Omental fat pad (tissue), 4 donors: Measurements from ENCODE around the gene CACNA2D1. TPM values are rescaled to one million over a fixed set of nuclear protein-coding genes. Genes with fewer than 3 reads are reported as not detected.
A peak's percentile ranks its signal among the peaks of the same experiment; 100 is the strongest.

Experiments used
- ATAC-seq: fragments of 150-250 bp; one replicate; pipeline ENCODE4 v1.9.1; 2016; ENCODE audit warnings: mild to moderate bottlenecking, moderate library complexity; ENCODE audit not compliant: low FRiP score
- DNase-seq: peaks from one replicate; pipeline ENCODE4 v3.0.0-alpha.2; 2019; ENCODE audit warnings: low spot score
- total RNA-seq, 4 donors: library from RNA; depleted of rRNA; stranded (reverse); fragments of >200 nt; gene quantifications; one replicate each; pipeline ENCODE4 v1.1.0, GENCODE V29; 2016
- TF ChIP-seq, protein P1 (sequence below), 3 donors: fragments of 450-650 bp; IDR thresholded peaks; one replicate each; pipeline ENCODE4 v1.5.1; 2016 to 2017; ENCODE audit warnings: antibody characterized with exemption in 3 of 3, mild to moderate bottlenecking in 3 of 3, moderate library complexity in 2 of 3

Gene CACNA2D1
- total RNA-seq, 4 donors from 2014 or later, result 20.5 to 39.8 (median 29.3) TPM

- TF ChIP-seq, protein P1, sequence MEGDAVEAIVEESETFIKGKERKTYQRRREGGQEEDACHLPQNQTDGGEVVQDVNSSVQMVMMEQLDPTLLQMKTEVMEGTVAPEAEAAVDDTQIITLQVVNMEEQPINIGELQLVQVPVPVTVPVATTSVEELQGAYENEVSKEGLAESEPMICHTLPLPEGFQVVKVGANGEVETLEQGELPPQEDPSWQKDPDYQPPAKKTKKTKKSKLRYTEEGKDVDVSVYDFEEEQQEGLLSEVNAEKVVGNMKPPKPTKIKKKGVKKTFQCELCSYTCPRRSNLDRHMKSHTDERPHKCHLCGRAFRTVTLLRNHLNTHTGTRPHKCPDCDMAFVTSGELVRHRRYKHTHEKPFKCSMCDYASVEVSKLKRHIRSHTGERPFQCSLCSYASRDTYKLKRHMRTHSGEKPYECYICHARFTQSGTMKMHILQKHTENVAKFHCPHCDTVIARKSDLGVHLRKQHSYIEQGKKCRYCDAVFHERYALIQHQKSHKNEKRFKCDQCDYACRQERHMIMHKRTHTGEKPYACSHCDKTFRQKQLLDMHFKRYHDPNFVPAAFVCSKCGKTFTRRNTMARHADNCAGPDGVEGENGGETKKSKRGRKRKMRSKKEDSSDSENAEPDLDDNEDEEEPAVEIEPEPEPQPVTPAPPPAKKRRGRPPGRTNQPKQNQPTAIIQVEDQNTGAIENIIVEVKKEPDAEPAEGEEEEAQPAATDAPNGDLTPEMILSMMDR (IDR thresholded peaks at IDR 0.05), result no peak
- no peak for DNase-seq
- no peak for ATAC-seq
Observed at GRCh38 chr7:82054544-82054943, 389.0 kb downstream of the CACNA2D1 start.

DNA sequence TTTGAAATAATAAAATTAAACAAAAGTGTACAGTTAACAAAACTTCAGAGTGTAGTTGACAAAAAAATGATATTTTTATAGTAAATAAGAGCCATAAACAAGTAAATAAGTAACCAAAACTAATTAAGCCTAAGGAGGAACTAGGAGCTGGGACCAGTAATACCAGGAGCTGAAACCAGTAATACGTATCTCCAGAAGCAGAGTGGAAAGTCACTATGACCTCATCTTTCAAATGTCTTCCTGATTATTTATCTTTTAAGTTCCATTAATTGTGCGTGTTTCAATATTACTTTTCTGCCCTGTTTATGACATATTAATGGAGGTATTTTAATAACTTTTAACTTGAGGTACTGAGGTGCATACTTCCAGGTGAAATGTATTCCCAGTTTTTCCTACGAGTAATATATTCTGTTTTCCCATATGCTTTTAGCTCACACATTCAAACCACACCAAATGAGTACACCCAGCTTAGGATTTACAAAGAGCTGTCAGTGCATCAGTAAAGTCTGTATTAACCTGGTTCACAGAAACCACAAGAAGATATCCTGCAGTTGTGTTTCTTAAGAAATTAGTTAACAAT is 390.0 kb downstream of the CACNA2D1 start:
- no peak for ATAC-seq
- no peak for DNase-seq
- TF ChIP-seq, protein P1 (IDR thresholded peaks at IDR 0.05), result no peak

- ATAC-seq, result no peak
- DNase-seq, result no peak
- TF ChIP-seq, protein P1 (IDR thresholded peaks at IDR 0.05), result no peak
Observed at GRCh38 chr7:82051601-82052000, 392.0 kb downstream of the CACNA2D1 start.

DNA sequence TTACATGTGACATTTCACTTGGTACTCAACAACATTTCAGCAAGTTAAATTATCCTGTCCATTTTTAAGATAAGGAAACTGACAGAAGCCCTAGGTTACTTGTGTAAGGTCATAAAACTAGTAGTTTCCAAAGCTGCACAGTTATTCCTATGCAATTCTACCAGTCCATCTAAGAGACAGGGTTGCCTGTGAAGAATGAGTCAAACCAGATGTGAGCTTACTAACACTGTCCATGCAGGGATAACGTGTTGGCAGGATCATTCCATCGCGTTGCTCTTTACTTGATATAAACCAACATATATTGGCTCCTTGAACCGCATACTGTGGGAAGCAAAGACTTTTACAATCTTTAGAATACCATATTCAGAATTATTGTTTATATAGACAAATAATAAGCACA is 392.8 kb downstream of the CACNA2D1 start:
- no peak for DNase-seq
- no peak for ATAC-seq
- TF ChIP-seq, protein P1 (IDR thresholded peaks at IDR 0.05), result no peak

DNA sequence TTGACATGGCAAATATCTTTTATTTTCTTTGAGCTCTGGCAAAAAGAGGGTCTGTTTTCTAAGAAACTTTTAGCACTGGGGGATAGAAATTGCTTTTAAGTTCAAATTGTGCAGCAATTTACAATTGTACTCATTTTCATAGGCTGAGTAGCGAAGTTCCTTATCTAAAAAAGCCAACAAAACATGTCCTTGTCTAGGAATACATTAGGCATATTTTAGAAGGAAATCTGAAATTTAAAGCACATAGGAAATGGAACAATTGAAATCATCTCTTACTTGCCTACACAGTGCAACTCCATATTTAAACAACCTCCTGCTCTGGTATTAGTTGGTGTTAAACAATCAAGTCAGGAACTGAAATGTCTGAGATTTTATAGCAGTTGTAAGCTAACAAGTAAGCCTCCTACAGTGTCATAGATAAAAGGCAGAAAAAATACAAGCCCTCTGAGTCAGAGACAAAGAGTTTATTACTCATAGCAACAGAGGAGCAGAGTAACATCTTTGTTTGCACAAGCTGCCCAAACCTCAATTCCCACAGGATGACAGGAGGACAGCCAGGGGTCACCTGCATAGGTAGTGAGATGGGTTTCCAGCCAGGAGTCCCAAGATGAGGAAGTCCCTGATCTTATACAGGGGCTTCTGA is 393.6 kb downstream of the CACNA2D1 start:
- TF ChIP-seq, protein P1 (IDR thresholded peaks at IDR 0.05), result no peak
- ATAC-seq (peak; percentile 87), DNase-seq (peak; percentile 22)

GRCh38 chr7:82049442-82049841 is 394.1 kb downstream of the CACNA2D1 start:
- ATAC-seq, result no peak
- TF ChIP-seq, protein P1 (IDR thresholded peaks at IDR 0.05), result no peak
- no peak for DNase-seq

GRCh38 chr7:82044497-82045080 is 399.0 kb downstream of the CACNA2D1 start:
- DNase-seq (peak; percentile 24), ATAC-seq (no peak)
- TF ChIP-seq, protein P1 (IDR thresholded peaks at IDR 0.05), result no peak
